KMS-11 (cell line): ENCODE data around the gene SHOC2.

ENCODE experiments used
- H2AFZ ChIP-seq: fragments of 200-600 bp; sonication (generic); 2 replicates; pipeline ENCODE4 v1.6.1; 2016; ENCODE audit warnings: antibody characterized with exemption, mixed run types, low read depth
- H3K27ac ChIP-seq: fragments of 200-600 bp; sonication (generic); 2 replicates; pipeline ENCODE4 v1.6.1; 2016; ENCODE audit warnings: mild to moderate bottlenecking, mixed run types
- H3K27me3 ChIP-seq: fragments of 200-600 bp; sonication (generic); 2 replicates; pipeline ENCODE4 v1.6.1; 2017; ENCODE audit warnings: mild to moderate bottlenecking, low read depth, mixed run types, moderate library complexity; ENCODE audit not compliant: insufficient read depth
- H3K36me3 ChIP-seq: fragments of 200-600 bp; sonication (generic); 2 replicates; pipeline ENCODE4 v1.6.1; 2017; ENCODE audit warnings: mild to moderate bottlenecking, mixed run types; ENCODE audit not compliant: insufficient read depth
- H3K4me1 ChIP-seq: fragments of 200-600 bp; sonication (generic); 2 replicates; pipeline ENCODE4 v1.6.1; 2016; ENCODE audit warnings: mild to moderate bottlenecking, low read depth, mixed run types; ENCODE audit not compliant: poor library complexity, severe bottlenecking
- H3K4me2 ChIP-seq: fragments of 200-600 bp; sonication (generic); 2 replicates; pipeline ENCODE4 v1.7.0; 2016; ENCODE audit warnings: mild to moderate bottlenecking, mixed run types
- H3K4me3 ChIP-seq: fragments of 200-600 bp; sonication (generic); IDR thresholded peaks from 2 replicates; pipeline ENCODE4 v1.6.1; 2017; ENCODE audit warnings: low read depth, low read length, mixed read lengths; ENCODE audit not compliant: insufficient read depth
- H3K79me2 ChIP-seq: fragments of 200-600 bp; sonication (generic); 2 replicates; pipeline ENCODE4 v1.6.1; 2016; ENCODE audit warnings: low read depth, mixed run types; ENCODE audit not compliant: insufficient read depth
- H3K9ac ChIP-seq: fragments of 200-600 bp; sonication (generic); 2 replicates; pipeline ENCODE4 v1.6.1; 2016; ENCODE audit warnings: mild to moderate bottlenecking, mixed run types
- H4K20me1 ChIP-seq: fragments of 200-600 bp; sonication (generic); 2 replicates; pipeline ENCODE4 v1.6.1; 2016; ENCODE audit warnings: mild to moderate bottlenecking, mixed run types; ENCODE audit not compliant: insufficient read depth
- CTCF ChIP-seq: fragments of 200-600 bp; sonication (generic); conservative IDR thresholded peaks from 2 replicates; pipeline ENCODE4 v1.6.1; 2017; ENCODE audit warnings: low read depth, mild to moderate bottlenecking, antibody characterized with exemption, low read length, moderate library complexity, mixed read lengths

SHOC2 gene

GRCh38 chr10:110963162-110963561 lies 43.8 kb downstream of the SHOC2 start:
- Histone ChIP-seq H3K79me2 (peaks cover 56% of the 10 kb centered on the region; the same call in 1 of the 2 replicates), H3K36me3 (no peaks in the 10 kb centered on the region), H3K27me3 (no peaks in the 10 kb centered on the region), H3K27ac (no peak overlapping the region), H3K9ac (no peak overlapping the region), H3K4me3 (no peak overlapping the region), H3K4me1 (peaks cover 23% of the 10 kb centered on the region), H4K20me1 (peaks cover 30% of the 10 kb centered on the region; the same call in 1 of the 2 replicates), H3K4me2 (no peak overlapping the region), H2AFZ (no peak overlapping the region)
- no peak for TF ChIP-seq CTCF

GRCh38 chr10:110964681-110965080 lies 45.3 kb downstream of the SHOC2 start:
- Histone ChIP-seq H3K9ac (no peak overlapping the region), H3K4me3 (no peak overlapping the region), H4K20me1 (peaks cover 38% of the 10 kb centered on the region), H2AFZ (no peak overlapping the region), H3K36me3 (no peaks in the 10 kb centered on the region), H3K27me3 (no peaks in the 10 kb centered on the region), H3K79me2 (peaks cover 54% of the 10 kb centered on the region; the same call in 1 of the 2 replicates), H3K4me2 (no peak overlapping the region), H3K4me1 (peaks cover 23% of the 10 kb centered on the region), H3K27ac (no peak overlapping the region)
- TF ChIP-seq CTCF, result no peak

- H3K9ac ChIP-seq, result no peak overlapping the region
- H3K36me3 ChIP-seq, result no peaks in the 10 kb centered on the region
- no peak for TF ChIP-seq CTCF
- H3K4me3 ChIP-seq, result no peak overlapping the region
- H3K27me3 ChIP-seq, result no peaks in the 10 kb centered on the region
- H3K27ac ChIP-seq, result no peak overlapping the region
- H3K4me2 ChIP-seq, result no peak overlapping the region
- peaks cover 23% of the 10 kb centered on the region for H3K4me1 ChIP-seq
- H3K79me2 ChIP-seq, result peaks cover 54% of the 10 kb centered on the region; the same call in 1 of the 2 replicates
- H4K20me1 ChIP-seq, result peaks cover 38% of the 10 kb centered on the region
- H2AFZ ChIP-seq, result no peak overlapping the region
Measured at GRCh38 chr10:110965216-110965615, 45.8 kb downstream of the SHOC2 start.

GRCh38 chr10:110966146-110966545 lies 46.7 kb downstream of the SHOC2 start:
- Histone ChIP-seq H3K36me3 (no peaks in the 10 kb centered on the region), H3K9ac (no peak overlapping the region), H3K79me2 (peaks cover 57% of the 10 kb centered on the region; the same call in 1 of the 2 replicates), H3K4me3 (no peak overlapping the region), H3K27ac (no peak overlapping the region), H4K20me1 (peaks cover 38% of the 10 kb centered on the region), H3K27me3 (no peaks in the 10 kb centered on the region), H3K4me1 (peaks cover 27% of the 10 kb centered on the region), H2AFZ (no peak overlapping the region), H3K4me2 (no peak overlapping the region)
- TF ChIP-seq CTCF, result no peak
